K562 (cell line): Measurements from ENCODE around the gene AQR. TPM values are rescaled to one million over a fixed set of nuclear protein-coding genes. Genes with fewer than 3 reads are reported as not detected.

Source experiments
- ATAC-seq: fragments of 200-7000 bp; cut with Tn5 transposase; 3 replicates; pipeline ENCODE4 v1.9.1; 2020; ENCODE audit warnings: moderate library complexity
- BruUV-seq: library from RNA; stranded (reverse); fragments of 400-500 nt; replicated peaks from 2 replicates; lab custom pipeline; 2021; lab: Mats Ljungman, UMichigan
- CTCF ChIA-PET: fragments of 300-600 bp; formaldehyde crosslinking; extraction: SDS; loops from one replicate; lab custom pipeline; 2021; ENCODE audit warnings: low intra/inter-chr PET ratio; lab: Yijun Ruan, JAX
- POLR2A ChIA-PET: fragments of 300-600, 350-650 bp; sonication (Branson Sonifier 250); formaldehyde crosslinking; extraction: SDS; loops from one replicate; lab custom pipeline; 2021; ENCODE audit warnings: antibody characterized with exemption, inconsistent platforms; lab: Yijun Ruan, JAX
- DNase-seq, 4 experiments: peaks; one replicate each; pipeline versions ENCODE4 v3.0.0 to v3.0.0-alpha.2; 2011 to 2018; ENCODE audit warnings: low spot score in 3 of 4, mixed read lengths in 3 of 4; ENCODE audit errors: extremely low read depth in 1 of 4
- FAIRE-seq: peaks from 2 replicates; lab custom pipeline; 2011; peaks lifted over from hg19 to GRCh38; lab: Jason Lieb, UNC
- H2AFZ ChIP-seq: 2 replicates; pipeline ENCODE4 v1.6.0; 2011; ENCODE audit warnings: low read depth, low read length, control low read depth, inconsistent platforms
- H3K27ac ChIP-seq: fragments of 200-600 bp; 3 replicates; pipeline ENCODE4 v1.8.0; 2011; ENCODE audit warnings: low read depth, mild to moderate bottlenecking, control low read depth, inconsistent platforms, low read length, moderate library complexity, mixed read lengths; ENCODE audit errors: extremely low read depth
- H3K27me3 ChIP-seq, 2 experiments: fragments of 300-600 bp in 1 of 2; 2 replicates in 1 of 2; 3 replicates in 1 of 2; pipeline versions ENCODE4 v1.6.0 to v1.8.0; 2011; ENCODE audit warnings: inconsistent platforms in 2 of 2, low read length in 2 of 2, mild to moderate bottlenecking in 1 of 2, mixed read lengths in 1 of 2, moderate library complexity in 1 of 2; ENCODE audit not compliant: control insufficient read depth in 2 of 2, insufficient read depth in 2 of 2
- H3K36me3 ChIP-seq: fragments of 300-600 bp; 3 replicates; pipeline ENCODE4 v1.8.0; 2011; ENCODE audit warnings: mild to moderate bottlenecking, low read length, inconsistent platforms; ENCODE audit not compliant: control insufficient read depth, insufficient read depth
- H3K4me1 ChIP-seq, 2 experiments: fragments of 200-600 bp in 1 of 2; replicated peaks in 1 of 2; 2 replicates in 1 of 2; 3 replicates in 1 of 2; pipeline versions ENCODE4 v1.5.1 to v1.8.0; 2011; ENCODE audit warnings: inconsistent platforms in 2 of 2, low read length in 2 of 2, mild to moderate bottlenecking in 1 of 2, mixed read lengths in 1 of 2, moderate library complexity in 1 of 2; ENCODE audit not compliant: control insufficient read depth in 2 of 2, insufficient read depth in 2 of 2
- H3K4me2 ChIP-seq: 2 replicates; pipeline ENCODE4 v1.6.1; 2011; ENCODE audit warnings: low read length, control low read depth, inconsistent platforms, mixed read lengths; ENCODE audit not compliant: insufficient read depth
- H3K4me3 ChIP-seq: fragments of 200-600 bp; sonication (generic), shearing (Covaris generic); 2 replicates; pipeline ENCODE4 v1.5.1; 2016; ENCODE audit warnings: control low read depth, inconsistent platforms
- H3K79me2 ChIP-seq: fragments of 200-600 bp; 3 replicates; pipeline ENCODE4 v1.8.0; 2011; ENCODE audit warnings: low read length, inconsistent platforms; ENCODE audit not compliant: control insufficient read depth, insufficient read depth
- H3K9ac ChIP-seq, 2 experiments: 2 replicates each; pipeline versions ENCODE4 v1.6.0 to v1.6.1; 2011; ENCODE audit warnings: low read depth in 2 of 2, low read length in 2 of 2, control low read depth in 1 of 2, inconsistent platforms in 1 of 2, mild to moderate bottlenecking in 1 of 2, mixed read lengths in 1 of 2; ENCODE audit not compliant: insufficient read depth in 1 of 2
- H3K9me1 ChIP-seq: one replicate; pipeline ENCODE4 v1.6.0; 2011; ENCODE audit warnings: inconsistent platforms, mild to moderate bottlenecking, low read length, moderate library complexity; ENCODE audit not compliant: control insufficient read depth, insufficient read depth
- H3K9me3 ChIP-seq: replicated peaks from 2 replicates; pipeline ENCODE4 v1.5.1; 2011; ENCODE audit warnings: low read depth, low read length, inconsistent platforms; ENCODE audit not compliant: control insufficient read depth, insufficient read depth
- H4K20me1 ChIP-seq: replicated peaks from 2 replicates; pipeline ENCODE4 v1.6.1; 2011; ENCODE audit warnings: low read length, inconsistent platforms, mixed read lengths; ENCODE audit not compliant: control insufficient read depth, insufficient read depth
- AFF4 ChIP-seq: sonication (generic); formaldehyde crosslinking; IDR thresholded peaks from 2 replicates; pipeline ENCODE4 v1.8.0; 2023; ENCODE audit warnings: mild to moderate bottlenecking, missing genetic modification reagents
- ARNT ChIP-seq, 2 experiments: fragments of 450-650 bp; IDR thresholded peaks; 2 replicates each; pipeline ENCODE4 v1.6.1; 2016; ENCODE audit warnings: mild to moderate bottlenecking in 1 of 2
- CHAMP1 ChIP-seq: fragments of 450-650 bp; IDR thresholded peaks from 2 replicates; pipeline ENCODE4 v1.6.1; 2016; ENCODE audit warnings: mild to moderate bottlenecking
- ELF1 ChIP-seq: fragments of 200-800 bp; sonication (Bioruptor generic); IDR thresholded peaks from 2 replicates; pipeline ENCODE4 v1.6.1; 2016; ENCODE audit warnings: missing genetic modification characterization, missing compliant biosample characterization
- HNRNPK ChIP-seq: fragments of 200-400 bp; formaldehyde crosslinking; IDR thresholded peaks from one replicate; pipeline ENCODE4 v1.6.1; 2018; ENCODE audit warnings: mild to moderate bottlenecking, low read depth, low read length; ENCODE audit not compliant: poor library complexity, severe bottlenecking
- KLF10 ChIP-seq: fragments of 250-450 bp; sonication (Bioruptor Pico); IDR thresholded peaks from 2 replicates; pipeline ENCODE4 v1.6.1; 2021; ENCODE audit warnings: matching md5 sums
- KLF6 ChIP-seq: fragments of 250-450 bp; sonication (Bioruptor Pico); IDR thresholded peaks from 2 replicates; pipeline ENCODE4 v1.4.0; 2020; ENCODE audit warnings: mild to moderate bottlenecking, moderate library complexity, borderline replicate concordance
- MAX ChIP-seq: sonication (generic); formaldehyde crosslinking; IDR thresholded peaks from 2 replicates; pipeline ENCODE4 v1.9.0; 2022; ENCODE audit warnings: mild to moderate bottlenecking, missing genetic modification reagents
- NCOA2 ChIP-seq, 2 experiments: fragments of 450-650 bp; IDR thresholded peaks; 2 replicates each; pipeline ENCODE4 v1.6.1; 2018; ENCODE audit warnings: mild to moderate bottlenecking in 2 of 2, moderate library complexity in 1 of 2; ENCODE audit not compliant: partially characterized antibody in 2 of 2
- USF2 ChIP-seq: sonication (generic); formaldehyde crosslinking; IDR thresholded peaks from 2 replicates; pipeline ENCODE4 v1.5.0; 2020; ENCODE audit warnings: missing genetic modification reagents
- ZBTB49 ChIP-seq: sonication (generic); formaldehyde crosslinking; IDR thresholded peaks from 2 replicates; pipeline ENCODE4 v1.8.0; 2022; ENCODE audit warnings: missing genetic modification reagents, mild to moderate bottlenecking, borderline replicate concordance
- ZKSCAN1 ChIP-seq: fragments of 150-350 bp; IDR thresholded peaks from 2 replicates; pipeline ENCODE4 v1.6.1; 2016; ENCODE audit warnings: low read depth, low read length
- ZNF41 ChIP-seq: fragments of 250-450 bp; sonication (Bioruptor Pico); conservative IDR thresholded peaks from 2 replicates; pipeline ENCODE4 v1.4.0; 2020; ENCODE audit warnings: mild to moderate bottlenecking
- whole genome bisulfite sequencing: fragments of 100-300 bp; shearing (Covaris generic); methylation state at CpG from one replicate; pipeline ENCODE4 v1.1.6; 2016; ENCODE audit warnings: low coverage, mixed read lengths; ENCODE audit not compliant: insufficient coverage; ENCODE audit errors: missing lambda C conversion rate; 5-methylcytosine and 5-hydroxymethylcytosine counted together
- in situ Hi-C: fragments of 300-500 bp; cut with MboI; formaldehyde crosslinking; loops from 4 replicates; pipeline ENCODE4 v1.15.0; 2018; ENCODE audit warnings: inconsistent platforms, mixed read lengths
- intact Hi-C: fragments of 100-400 bp; cut with micrococcal nuclease; formaldehyde crosslinking; loops from 2 replicates; pipeline ENCODE4 v1.14.2; 2022
- polyA plus RNA-seq, 8 experiments: library from polyadenylated mRNA; depleted of rRNA in 4 of 8; stranded (reverse) in 5 of 8; unstranded in 3 of 8; fragments of >200 nt; fragmentation: Nextera tagmentation in 2 of 8; fragmentation: Illumina TruSeq in 1 of 8; extraction: Ambion mirVana in 2 of 8; extraction: Trizol in 1 of 8; gene quantifications; 2 replicates each; pipeline versions ENCODE4 v1.2.1 to v1.2.3, GENCODE V29; 2011 to 2014; ENCODE audit warnings: inconsistent platforms in 1 of 8, missing spikeins in 1 of 8
- total RNA-seq, 7 experiments: library from RNA; depleted of rRNA in 6 of 7; stranded (reverse); fragments of >200 nt in 6 of 7; fragmentation: Illumina TruSeq in 2 of 7; extraction: Trizol in 2 of 7; gene quantifications; 2 replicates each; pipeline versions ENCODE4 v1.2.1 to v1.2.3, GENCODE V29; 2011 to 2021; ENCODE audit warnings: low replicate concordance in 1 of 7

AQR gene
- total and polyA plus RNA-seq, 9 of the 15 experiments (the other 6 are each of a cell fraction or from before 2014, with no cell fraction given), result 22.0 to 62.9 (median 39.3) TPM

GRCh38 chr15:34951993-34952392 is 17.5 kb downstream of the AQR start:
- POLR2A ChIA-PET, result interaction anchor here (1.5 kb wide), 1 partner anchor 14 kb away, joined by 3 read pairs; no protein-coding TSS in a partner anchor
- CTCF ChIA-PET, result no interaction called here
- no peak for ATAC-seq
- no peak for TF ChIP-seq MAX
- no peak for TF ChIP-seq KLF10 (CRISPR knock-in tag)
- TF ChIP-seq KLF6 (CRISPR knock-in tag), result no peak
- TF ChIP-seq ELF1 (tag), result no peak
- no peak for TF ChIP-seq NCOA2 (IDR thresholded peaks at IDR 0.05; ENCODE audit: partially characterized antibody in 2 of 2)
- no peak for TF ChIP-seq ARNT (IDR thresholded peaks at IDR 0.05)
- TF ChIP-seq CHAMP1, result no peak
- no peak for TF ChIP-seq ZNF41 (CRISPR knock-in tag)
- TF ChIP-seq USF2 (CRISPR knock-in tag), result no peak
- TF ChIP-seq AFF4, result no peak
- no peak for TF ChIP-seq HNRNPK
- TF ChIP-seq ZKSCAN1, result no peak
- TF ChIP-seq ZBTB49 (CRISPR knock-in tag), result no peak

More at GRCh38 chr15:34951993-34952392, 17.5 kb downstream of the AQR start:
- Histone ChIP-seq H3K36me3 (peaks cover 56% of the 10 kb centered on the region), H3K27me3 (no peaks in the 10 kb centered on the region), H3K4me2 (no peak overlapping the region), H3K9me3 (no peaks in the 10 kb centered on the region), H3K9ac (no peak overlapping the region), H3K4me1 (no peaks in the 10 kb centered on the region), H4K20me1 (no peaks in the 10 kb centered on the region), H2AFZ (no peak overlapping the region), H3K27ac (no peak overlapping the region), H3K9me1 (no peaks in the 10 kb centered on the region), H3K79me2 (no peaks in the 10 kb centered on the region; the same call in none of the 3 replicates), H3K4me3 (no peak overlapping the region)
- BruUV-seq, result TSS peak; percentile 23
- in situ Hi-C loops (no loop called here), intact Hi-C loops (no loop called here)
- 92% methylated on average over 1 of the region's 1 CpG for WGBS
- FAIRE-seq (no peak), DNase-seq (no peak)
